Neural cell (in vitro differentiated cells): ENCODE results near the gene CENPW.

Experiments used
- EP300 ChIP-seq: fragments of 450-650 bp; conservative IDR thresholded peaks from 2 replicates; pipeline ENCODE4 v1.6.1; 2014; ENCODE audit warnings: antibody characterized with exemption, mild to moderate bottlenecking, moderate library complexity; ENCODE audit not compliant: poor library complexity, severe bottlenecking
- POLR2AphosphoS5 ChIP-seq: IDR thresholded peaks from 2 replicates; pipeline ENCODE4 v1.6.1; 2012

GRCh38 chr6:126376682-126377081, 36.8 kb downstream of the CENPW start:
- TF ChIP-seq POLR2AphosphoS5 (no peak), EP300 (no peak)
